GM12878 (cell line): ENCODE measurements around the gene PC.

Experiments
- CEBPB ChIP-seq, 2 experiments: fragments of 150-350 bp in 1 of 2; IDR thresholded peaks; 2 replicates each; pipeline ENCODE4 v1.6.1; 2012 to 2014; ENCODE audit warnings: low read depth in 2 of 2, low read length in 2 of 2, borderline replicate concordance in 1 of 2, inconsistent platforms in 1 of 2
- EZH2 ChIP-seq: IDR thresholded peaks from 2 replicates; pipeline ENCODE4 v1.6.1; 2012; ENCODE audit warnings: low read depth, mild to moderate bottlenecking, control low read depth, inconsistent platforms, low read length, borderline replicate concordance; ENCODE audit not compliant: control insufficient read depth
- FOXM1 ChIP-seq: IDR thresholded peaks from 2 replicates; pipeline ENCODE4 v1.6.1; 2012; ENCODE audit warnings: low read depth, mild to moderate bottlenecking, inconsistent platforms, low read length, moderate library complexity
- KDM1A ChIP-seq: fragments of 200-600 bp; sonication (generic); IDR thresholded peaks from 2 replicates; pipeline ENCODE4 v1.6.1; 2016; ENCODE audit warnings: borderline replicate concordance
- MYB ChIP-seq: fragments of 150-350 bp; IDR thresholded peaks from 2 replicates; pipeline ENCODE4 v1.6.1; 2014; ENCODE audit warnings: mild to moderate bottlenecking, low read depth, low read length, borderline replicate concordance
- NFYB ChIP-seq: IDR thresholded peaks from 2 replicates; pipeline ENCODE4 v1.6.1; 2011; ENCODE audit warnings: low read depth, mild to moderate bottlenecking, low read length, improper control_type of control experiment, moderate library complexity; ENCODE audit not compliant: insufficient read depth
- POLR2A ChIP-seq: IDR thresholded peaks from 2 replicates; pipeline ENCODE4 v1.6.1; 2011; ENCODE audit warnings: low read depth, mild to moderate bottlenecking, low read length
- RAD21 ChIP-seq: IDR thresholded peaks from 2 replicates; pipeline ENCODE4 v1.6.1; 2011; ENCODE audit warnings: mild to moderate bottlenecking, low read depth, low read length, moderate library complexity; ENCODE audit not compliant: insufficient read depth
- RAD51 ChIP-seq: fragments of 450-650 bp; IDR thresholded peaks from 2 replicates; pipeline ENCODE4 v1.6.1; 2016; ENCODE audit warnings: moderate library complexity, mild to moderate bottlenecking, inconsistent platforms
- ZNF274 ChIP-seq: IDR thresholded peaks from one replicate; pipeline ENCODE4 v1.8.0; 2011; ENCODE audit not compliant: insufficient read length, insufficient read depth
- TF ChIP-seq, protein P1 (sequence below): fragments of 450-650 bp; formaldehyde crosslinking; IDR thresholded peaks from 2 replicates; pipeline ENCODE4 v1.5.0; 2022; ENCODE audit warnings: mild to moderate bottlenecking, missing genetic modification characterization
- TF ChIP-seq, protein P2 (sequence below), 3 experiments: IDR thresholded peaks in 2 of 3; conservative IDR thresholded peaks in 1 of 3; 2 replicates each; pipeline ENCODE4 v1.5.1; 2011; ENCODE audit warnings: low read depth in 3 of 3, low read length in 3 of 3, mild to moderate bottlenecking in 3 of 3, control low read depth in 2 of 3, moderate library complexity in 2 of 3, inconsistent platforms in 1 of 3, mixed read lengths in 1 of 3; ENCODE audit not compliant: control insufficient read depth in 2 of 3, insufficient read depth in 1 of 3; ENCODE audit errors: extremely low read depth in 1 of 3

DNA sequence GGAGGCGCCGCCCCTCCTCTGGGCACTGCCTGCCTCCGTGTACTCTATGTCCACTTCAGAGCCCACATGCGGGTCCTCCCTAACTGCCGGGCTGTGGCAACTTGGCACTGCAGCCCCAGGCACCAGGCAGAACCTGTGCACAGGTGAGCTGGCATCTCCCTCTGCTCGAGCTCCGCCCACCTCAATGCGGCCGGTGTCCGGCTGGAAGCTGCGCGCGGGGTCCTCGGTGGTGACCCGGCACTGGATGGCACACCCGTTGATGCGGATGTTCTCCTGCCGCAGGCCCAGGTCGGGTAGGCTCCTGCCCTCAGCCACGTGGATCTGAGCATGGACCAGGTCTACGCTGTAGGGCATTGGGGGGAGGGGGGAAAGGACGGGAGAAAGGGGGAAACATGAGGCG is 92.2 kb downstream of the PC start:
- TF ChIP-seq, protein P1, sequence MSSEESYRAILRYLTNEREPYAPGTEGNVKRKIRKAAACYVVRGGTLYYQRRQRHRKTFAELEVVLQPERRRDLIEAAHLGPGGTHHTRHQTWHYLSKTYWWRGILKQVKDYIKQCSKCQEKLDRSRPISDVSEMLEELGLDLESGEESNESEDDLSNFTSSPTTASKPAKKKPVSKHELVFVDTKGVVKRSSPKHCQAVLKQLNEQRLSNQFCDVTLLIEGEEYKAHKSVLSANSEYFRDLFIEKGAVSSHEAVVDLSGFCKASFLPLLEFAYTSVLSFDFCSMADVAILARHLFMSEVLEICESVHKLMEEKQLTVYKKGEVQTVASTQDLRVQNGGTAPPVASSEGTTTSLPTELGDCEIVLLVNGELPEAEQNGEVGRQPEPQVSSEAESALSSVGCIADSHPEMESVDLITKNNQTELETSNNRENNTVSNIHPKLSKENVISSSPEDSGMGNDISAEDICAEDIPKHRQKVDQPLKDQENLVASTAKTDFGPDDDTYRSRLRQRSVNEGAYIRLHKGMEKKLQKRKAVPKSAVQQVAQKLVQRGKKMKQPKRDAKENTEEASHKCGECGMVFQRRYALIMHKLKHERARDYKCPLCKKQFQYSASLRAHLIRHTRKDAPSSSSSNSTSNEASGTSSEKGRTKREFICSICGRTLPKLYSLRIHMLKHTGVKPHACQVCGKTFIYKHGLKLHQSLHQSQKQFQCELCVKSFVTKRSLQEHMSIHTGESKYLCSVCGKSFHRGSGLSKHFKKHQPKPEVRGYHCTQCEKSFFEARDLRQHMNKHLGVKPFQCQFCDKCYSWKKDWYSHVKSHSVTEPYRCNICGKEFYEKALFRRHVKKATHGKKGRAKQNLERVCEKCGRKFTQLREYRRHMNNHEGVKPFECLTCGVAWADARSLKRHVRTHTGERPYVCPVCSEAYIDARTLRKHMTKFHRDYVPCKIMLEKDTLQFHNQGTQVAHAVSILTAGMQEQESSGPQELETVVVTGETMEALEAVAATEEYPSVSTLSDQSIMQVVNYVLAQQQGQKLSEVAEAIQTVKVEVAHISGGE: no peak
- TF ChIP-seq CEBPB (IDR thresholded peaks at IDR 0.05; ENCODE audit: borderline replicate concordance in 1 of 2, low read depth in 2 of 2, low read length in 2 of 2): no peak
- TF ChIP-seq POLR2A: no peak
- no peak for TF ChIP-seq EZH2
- TF ChIP-seq MYB: no peak
- no peak for TF ChIP-seq RAD21
- TF ChIP-seq KDM1A: no peak
- TF ChIP-seq, protein P2, sequence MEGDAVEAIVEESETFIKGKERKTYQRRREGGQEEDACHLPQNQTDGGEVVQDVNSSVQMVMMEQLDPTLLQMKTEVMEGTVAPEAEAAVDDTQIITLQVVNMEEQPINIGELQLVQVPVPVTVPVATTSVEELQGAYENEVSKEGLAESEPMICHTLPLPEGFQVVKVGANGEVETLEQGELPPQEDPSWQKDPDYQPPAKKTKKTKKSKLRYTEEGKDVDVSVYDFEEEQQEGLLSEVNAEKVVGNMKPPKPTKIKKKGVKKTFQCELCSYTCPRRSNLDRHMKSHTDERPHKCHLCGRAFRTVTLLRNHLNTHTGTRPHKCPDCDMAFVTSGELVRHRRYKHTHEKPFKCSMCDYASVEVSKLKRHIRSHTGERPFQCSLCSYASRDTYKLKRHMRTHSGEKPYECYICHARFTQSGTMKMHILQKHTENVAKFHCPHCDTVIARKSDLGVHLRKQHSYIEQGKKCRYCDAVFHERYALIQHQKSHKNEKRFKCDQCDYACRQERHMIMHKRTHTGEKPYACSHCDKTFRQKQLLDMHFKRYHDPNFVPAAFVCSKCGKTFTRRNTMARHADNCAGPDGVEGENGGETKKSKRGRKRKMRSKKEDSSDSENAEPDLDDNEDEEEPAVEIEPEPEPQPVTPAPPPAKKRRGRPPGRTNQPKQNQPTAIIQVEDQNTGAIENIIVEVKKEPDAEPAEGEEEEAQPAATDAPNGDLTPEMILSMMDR (IDR thresholded peaks at IDR 0.05 in 2 of 3, conservative IDR thresholded peaks at IDR 0.05 in 1 of 3; ENCODE audit: control insufficient read depth in 2 of 3, extremely low read depth in 1 of 3, insufficient read depth in 1 of 3, low read depth in 3 of 3, low read length in 3 of 3): no peak
- TF ChIP-seq NFYB: no peak
- no peak for TF ChIP-seq ZNF274
- TF ChIP-seq FOXM1: no peak
- no peak for TF ChIP-seq RAD51
